Nephron (organoid): ENCODE results near the gene NCOA7.

Source experiments
- H3K27ac Mint-ChIP-seq, 3 experiments: 2 replicates each; pipeline ENCODE4 v1.8.0; 2020; ENCODE audit warnings: mixed read lengths in 3 of 3, mild to moderate bottlenecking in 2 of 3, moderate library complexity in 1 of 3
- H3K27me3 Mint-ChIP-seq: 2 replicates; pipeline ENCODE4 v1.8.0; 2021; ENCODE audit warnings: low read depth, mild to moderate bottlenecking, moderate library complexity, mixed read lengths
- H3K36me3 Mint-ChIP-seq: 2 replicates; pipeline ENCODE4 v1.8.0; 2020; ENCODE audit warnings: low read depth, mixed read lengths
- H3K4me1 Mint-ChIP-seq: 2 replicates; pipeline ENCODE4 v1.8.0; 2020; ENCODE audit warnings: mixed read lengths
- H3K4me3 Mint-ChIP-seq, 3 experiments: 2 replicates each; pipeline ENCODE4 v1.8.0; 2020; ENCODE audit warnings: mild to moderate bottlenecking in 3 of 3, mixed read lengths in 3 of 3, moderate library complexity in 2 of 3
- H3K9me3 Mint-ChIP-seq: 2 replicates; pipeline ENCODE4 v1.8.0; 2020; ENCODE audit warnings: mixed read lengths
- TF ChIP-seq, protein P1 (sequence below), 3 experiments: fragments of 200-600 bp; sonication (generic); IDR thresholded peaks; one replicate each; pipeline ENCODE4 v1.5.0; 2021; ENCODE audit warnings: antibody characterized with exemption in 3 of 3; ENCODE audit not compliant: unreplicated experiment in 3 of 3

Gene NCOA7

GRCh38 chr6:125821825-125822281 lies 31.1 kb downstream of the NCOA7 start:
- H3K9me3 Mint-ChIP-seq, result no peaks in the 10 kb centered on the region
- H3K27ac Mint-ChIP-seq, result peak overlapping the region; percentile 33 to 70 (median 59)
- H3K27me3 Mint-ChIP-seq, result no peaks in the 10 kb centered on the region
- H3K4me3 Mint-ChIP-seq, result no peak overlapping the region
- peaks cover 6% of the 10 kb centered on the region for H3K4me1 Mint-ChIP-seq
- H3K36me3 Mint-ChIP-seq, result peaks cover 6% of the 10 kb centered on the region
- TF ChIP-seq, protein P1, sequence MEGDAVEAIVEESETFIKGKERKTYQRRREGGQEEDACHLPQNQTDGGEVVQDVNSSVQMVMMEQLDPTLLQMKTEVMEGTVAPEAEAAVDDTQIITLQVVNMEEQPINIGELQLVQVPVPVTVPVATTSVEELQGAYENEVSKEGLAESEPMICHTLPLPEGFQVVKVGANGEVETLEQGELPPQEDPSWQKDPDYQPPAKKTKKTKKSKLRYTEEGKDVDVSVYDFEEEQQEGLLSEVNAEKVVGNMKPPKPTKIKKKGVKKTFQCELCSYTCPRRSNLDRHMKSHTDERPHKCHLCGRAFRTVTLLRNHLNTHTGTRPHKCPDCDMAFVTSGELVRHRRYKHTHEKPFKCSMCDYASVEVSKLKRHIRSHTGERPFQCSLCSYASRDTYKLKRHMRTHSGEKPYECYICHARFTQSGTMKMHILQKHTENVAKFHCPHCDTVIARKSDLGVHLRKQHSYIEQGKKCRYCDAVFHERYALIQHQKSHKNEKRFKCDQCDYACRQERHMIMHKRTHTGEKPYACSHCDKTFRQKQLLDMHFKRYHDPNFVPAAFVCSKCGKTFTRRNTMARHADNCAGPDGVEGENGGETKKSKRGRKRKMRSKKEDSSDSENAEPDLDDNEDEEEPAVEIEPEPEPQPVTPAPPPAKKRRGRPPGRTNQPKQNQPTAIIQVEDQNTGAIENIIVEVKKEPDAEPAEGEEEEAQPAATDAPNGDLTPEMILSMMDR (IDR thresholded peaks at IDR 0.05; ENCODE audit: unreplicated experiment in 3 of 3), result no peak

DNA sequence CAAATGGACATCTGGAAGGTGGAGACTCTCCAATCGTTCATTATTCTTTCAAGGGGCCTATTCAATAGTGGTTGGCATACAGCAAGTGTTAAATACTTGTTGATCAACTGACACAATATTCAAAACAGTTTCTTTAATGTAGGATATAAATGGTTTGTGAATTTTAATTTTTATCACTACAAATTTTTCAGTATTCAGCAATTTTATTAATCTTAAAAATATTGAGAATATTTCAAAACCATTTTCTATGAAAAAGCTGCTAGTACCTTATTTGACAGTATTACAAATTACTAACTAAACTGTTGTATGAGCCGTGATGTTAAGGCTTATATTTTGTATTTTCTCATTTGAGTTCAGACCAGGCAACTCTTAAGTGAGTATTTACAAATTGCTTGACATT lies 32.4 kb downstream of the NCOA7 start:
- TF ChIP-seq, protein P1 (IDR thresholded peaks at IDR 0.05; ENCODE audit: unreplicated experiment in 3 of 3), result no peak
- Mint-ChIP-seq H3K4me1 (peaks cover 6% of the 10 kb centered on the region), H3K27ac (no peak overlapping the region), H3K4me3 (no peak overlapping the region), H3K27me3 (no peaks in the 10 kb centered on the region), H3K9me3 (no peaks in the 10 kb centered on the region), H3K36me3 (peaks cover 6% of the 10 kb centered on the region)

GRCh38 chr6:125824946-125825771 lies 34.4 kb downstream of the NCOA7 start:
- Mint-ChIP-seq H3K27ac (no peak overlapping the region), H3K4me3 (no peak overlapping the region), H3K9me3 (no peaks in the 10 kb centered on the region), H3K36me3 (peaks cover 6% of the 10 kb centered on the region), H3K4me1 (peaks cover 6% of the 10 kb centered on the region), H3K27me3 (no peaks in the 10 kb centered on the region)
- TF ChIP-seq, protein P1 (IDR thresholded peaks at IDR 0.05; ENCODE audit: unreplicated experiment in 3 of 3), result no peak

DNA sequence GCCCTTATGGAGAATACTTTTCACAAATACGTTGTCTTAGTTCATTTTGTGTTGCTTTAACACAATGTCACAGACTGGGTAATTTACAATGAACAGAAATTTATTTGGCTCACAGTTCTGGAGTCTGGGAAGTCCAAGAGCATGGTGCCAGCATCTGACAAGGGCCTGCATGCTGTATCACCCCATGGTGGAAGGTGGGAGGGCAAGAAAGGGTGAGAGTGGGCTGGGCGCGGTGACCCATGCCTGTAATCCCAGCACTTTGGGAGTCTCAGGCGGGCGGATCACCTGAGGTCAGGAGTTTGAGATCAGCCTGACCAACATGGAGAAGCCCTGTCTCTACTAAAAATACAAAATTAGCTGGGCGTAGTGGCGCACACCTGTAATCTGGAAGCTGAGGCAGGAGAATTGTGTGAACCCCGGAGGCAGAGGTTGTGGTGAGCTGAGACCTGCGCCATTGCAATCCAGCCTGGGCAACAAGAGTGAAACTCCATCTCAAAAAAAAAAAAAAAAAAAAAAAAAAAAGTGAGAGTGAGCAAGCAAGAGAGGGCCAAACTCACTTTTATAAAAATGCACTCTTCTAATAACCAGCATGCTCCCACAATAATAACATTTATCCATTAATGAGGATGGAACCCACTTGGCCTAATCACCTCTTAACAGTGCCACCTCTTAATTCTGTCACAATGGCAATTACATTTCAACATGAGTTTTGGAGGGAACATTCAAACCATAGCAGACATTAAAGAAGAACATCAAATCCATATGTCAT lies 36.1 kb downstream of the NCOA7 start:
- Mint-ChIP-seq H3K36me3 (peaks cover 6% of the 10 kb centered on the region), H3K27me3 (no peaks in the 10 kb centered on the region), H3K4me1 (peaks cover 3% of the 10 kb centered on the region), H3K27ac (no peak overlapping the region), H3K4me3 (no peak overlapping the region), H3K9me3 (no peaks in the 10 kb centered on the region)
- TF ChIP-seq, protein P1 (IDR thresholded peaks at IDR 0.05; ENCODE audit: unreplicated experiment in 3 of 3), result no peak

DNA sequence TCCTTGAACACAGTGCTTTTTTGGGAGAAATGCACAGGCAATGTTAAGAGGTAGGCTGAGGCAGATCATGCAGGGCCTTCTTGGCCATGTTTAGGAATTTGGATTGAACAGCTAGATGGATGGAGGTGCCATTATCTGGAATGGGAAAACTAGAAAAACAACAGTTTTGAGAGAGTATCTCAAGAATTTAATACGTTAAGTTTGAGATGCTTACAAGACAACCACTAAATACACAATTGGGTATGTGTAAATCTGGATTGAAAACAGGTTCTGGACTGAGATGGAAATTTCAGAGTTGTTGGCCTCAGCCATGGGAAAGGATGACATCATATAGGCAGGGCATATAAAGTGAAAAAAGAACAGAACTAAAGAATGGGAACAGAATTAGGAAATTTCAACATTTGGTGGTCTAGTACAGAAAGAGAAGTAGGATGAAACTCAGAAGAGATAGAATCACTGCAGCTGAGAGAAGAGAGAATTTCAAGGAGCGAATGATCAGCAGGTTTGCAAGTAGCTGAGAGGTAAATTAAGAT lies 37.1 kb downstream of the NCOA7 start:
- Mint-ChIP-seq H3K9me3 (no peaks in the 10 kb centered on the region), H3K27me3 (no peaks in the 10 kb centered on the region), H3K36me3 (peaks cover 6% of the 10 kb centered on the region), H3K4me1 (no peaks in the 10 kb centered on the region), H3K27ac (no peak overlapping the region), H3K4me3 (no peak overlapping the region)
- TF ChIP-seq, protein P1 (IDR thresholded peaks at IDR 0.05; ENCODE audit: unreplicated experiment in 3 of 3), result no peak
